Coronary artery (tissue), 2 donors: ENCODE data around the gene SEMA3B.
"Not testable (repeated sequence)": the region's sequence is repeated elsewhere in the genome, so short reads cannot be mapped to it uniquely, and the experiment has no call there.

Source experiments
- DNase-seq: peaks from one replicate; pipeline ENCODE4 v3.0.0-alpha.2; 2017; ENCODE audit warnings: low spot score
- H3K27ac ChIP-seq, 2 donors: fragments of 200-600 bp; sonication (generic); one replicate each; pipeline ENCODE4 v1.5.1; 2016 to 2019
- H3K4me3 ChIP-seq: fragments of 200-600 bp; sonication (generic); 2 replicates; pipeline ENCODE4 v1.5.1; 2016; ENCODE audit warnings: mild to moderate bottlenecking, moderate library complexity
- CTCF ChIP-seq: fragments of 200-600 bp; sonication (generic); IDR thresholded peaks from one replicate; pipeline ENCODE4 v1.5.1; 2019; ENCODE audit warnings: antibody characterized with exemption

SEMA3B gene

GRCh38 chr3:50226888-50227389, 42.0 kb upstream of the SEMA3B start:
- H3K27ac ChIP-seq: peak overlapping the region; percentile 67 to 77
- TF ChIP-seq CTCF: no peak
- DNase-seq: peak; percentile 78
- H3K4me3 ChIP-seq: peak overlapping the region; percentile 87

- peak overlapping the region; percentile 87 for H3K4me3 ChIP-seq
- peak overlapping the region; percentile 67 to 79 for H3K27ac ChIP-seq
- peak; percentile 86 for TF ChIP-seq CTCF
- DNase-seq: peak; percentile 94
These were observed 41.4 kb upstream of the SEMA3B start for GRCh38 chr3:50227390-50228183.

- not testable (repeated sequence) for DNase-seq
- H3K27ac ChIP-seq: peak overlapping the region in 1 of 2 donors; percentile 79
- peak overlapping the region; percentile 87 for H3K4me3 ChIP-seq
These were observed 40.7 kb upstream of the SEMA3B start for GRCh38 chr3:50228184-50228763.

GRCh38 chr3:50229490-50229889, 39.5 kb upstream of the SEMA3B start:
- H3K4me3 ChIP-seq: no peak overlapping the region
- DNase-seq: no peak
- TF ChIP-seq CTCF: no peak
- H3K27ac ChIP-seq: peak overlapping the region in 1 of 2 donors; percentile 5

- no peak for TF ChIP-seq CTCF
- Histone ChIP-seq H3K27ac (peak overlapping the region in 1 of 2 donors; percentile 33), H3K4me3 (no peak overlapping the region)
- no peak for DNase-seq
These were observed 38.7 kb upstream of the SEMA3B start for GRCh38 chr3:50230104-50230793.

GRCh38 chr3:50230794-50231125, 38.2 kb upstream of the SEMA3B start:
- peak overlapping the region in 1 of 2 donors; percentile 33 for H3K27ac ChIP-seq
- H3K4me3 ChIP-seq: no peak overlapping the region

More at GRCh38 chr3:50230794-50231125, 38.2 kb upstream of the SEMA3B start:
- DNase-seq: no peak
- no peak for TF ChIP-seq CTCF
